HG03558 (cell line): Measurements from ENCODE around the gene MDM1.

ENCODE experiments used
- ATAC-seq: cut with Tn5 transposase; IDR thresholded peaks from one replicate; pipeline ENCODE4 v1.9.1; 2021; ENCODE audit warnings: moderate number of reproducible peaks; ENCODE audit not compliant: unreplicated experiment; ENCODE audit errors: extremely low read depth

The MDM1 gene

GRCh38 chr12:68331869-68332727 lies at the start of gene MDM1:
MDM1 (minus strand) TSS chr12:68332362; CDS start chr12:68332245, 117 bp downstream.
- ATAC-seq: peak; percentile 98

GRCh38 chr12:68381476-68382219 lies 49.5 kb upstream of the MDM1 start:
- no peak for ATAC-seq

GRCh38 chr12:68378872-68379606 lies 46.9 kb upstream of the MDM1 start:
- no peak for ATAC-seq

- ATAC-seq: no peak
These were observed 45.7 kb upstream of the MDM1 start for GRCh38 chr12:68377881-68378280.

- ATAC-seq: no peak
These were observed 44.7 kb upstream of the MDM1 start for GRCh38 chr12:68376901-68377300.

- no peak for ATAC-seq
These were observed 43.9 kb upstream of the MDM1 start for GRCh38 chr12:68375756-68376695.

GRCh38 chr12:68374307-68374982 lies 42.3 kb upstream of the MDM1 start:
- ATAC-seq: peak; percentile 97

- no peak for ATAC-seq
These were observed 38.5 kb upstream of the MDM1 start for GRCh38 chr12:68370667-68371066.

- ATAC-seq: no peak
These were observed 37.9 kb upstream of the MDM1 start for GRCh38 chr12:68370006-68370590.

- ATAC-seq: no peak
These were observed 36.2 kb upstream of the MDM1 start for GRCh38 chr12:68368327-68368726.

GRCh38 chr12:68367903-68368302 lies 35.7 kb upstream of the MDM1 start:
- ATAC-seq: no peak

- no peak for ATAC-seq
These were observed 35.0 kb upstream of the MDM1 start for GRCh38 chr12:68367116-68367515.

GRCh38 chr12:68364893-68365725 lies 32.9 kb upstream of the MDM1 start:
- peak; percentile 78 for ATAC-seq

- no peak for ATAC-seq
These were observed 32.2 kb upstream of the MDM1 start for GRCh38 chr12:68364328-68364727.

- ATAC-seq: no peak
These were observed 29.8 kb upstream of the MDM1 start for GRCh38 chr12:68361953-68362352.

GRCh38 chr12:68359674-68360073 lies 27.5 kb upstream of the MDM1 start:
- no peak for ATAC-seq

GRCh38 chr12:68358532-68359485 lies 26.6 kb upstream of the MDM1 start:
- ATAC-seq: peak; percentile 51
